Right lobe of liver (tissue), 6 donors: ENCODE measurements around the gene ZFYVE1. TPM values are rescaled to one million over a fixed set of nuclear protein-coding genes. Genes with fewer than 3 reads are reported as not detected.
"Not testable (repeated sequence)": the region's sequence is repeated elsewhere in the genome, so short reads cannot be mapped to it uniquely, and the experiment has no call there.

ENCODE experiments used
- ATAC-seq, 4 donors: fragments of 200-7000 bp; cut with Tn5 transposase; one replicate each; pipeline ENCODE4 v1.9.1; 2020; ENCODE audit warnings: mild to moderate bottlenecking in 4 of 4, moderate library complexity in 4 of 4
- DNase-seq, 3 donors: peaks; one replicate each; pipeline ENCODE4 v3.0.0-alpha.2; 2020
- H3K27ac ChIP-seq, 3 donors: fragments of 200-600 bp; one replicate each; pipeline ENCODE4 v1.8.0; 2022
- H3K27me3 ChIP-seq, 2 donors: fragments of 200-600 bp; one replicate each; pipeline ENCODE4 v1.8.0; 2022
- H3K36me3 ChIP-seq, 4 donors: fragments of 200-600 bp; sonication (generic) in 1 of 4; one replicate each; pipeline versions ENCODE4 v1.5.1 to v1.8.0; 2017 to 2022; ENCODE audit warnings: control low read depth in 1 of 4
- H3K4me1 ChIP-seq, 4 donors: fragments of 200-600 bp; sonication (generic) in 1 of 4; one replicate each; pipeline versions ENCODE4 v1.5.1 to v1.8.0; 2017 to 2022; ENCODE audit warnings: control low read depth in 1 of 4
- H3K4me3 ChIP-seq, 3 donors: fragments of 200-600 bp; one replicate each; pipeline ENCODE4 v1.8.0; 2022
- H3K9me3 ChIP-seq, 4 donors: fragments of 200-600 bp; sonication (generic) in 1 of 4; one replicate each; pipeline versions ENCODE4 v1.5.1 to v1.8.0; 2017 to 2022; ENCODE audit warnings: control low read depth in 1 of 4
- CTCF ChIP-seq, 4 donors: fragments of 200-600 bp in 3 of 4; fragments of 450-650 bp in 1 of 4; IDR thresholded peaks; one replicate each; pipeline versions ENCODE4 v1.5.1 to v1.8.0; 2016 to 2022; ENCODE audit warnings: antibody characterized with exemption in 4 of 4, mild to moderate bottlenecking in 2 of 4
- POLR2A ChIP-seq: fragments of 450-650 bp; IDR thresholded peaks from one replicate; pipeline ENCODE4 v1.6.1; 2017; ENCODE audit warnings: antibody characterized with exemption, mild to moderate bottlenecking
- WGBS: methylation state at CpG from one replicate; pipeline ENCODE4 v1.1.6; 2018; ENCODE audit warnings: low coverage, low lambda C conversion rate; ENCODE audit not compliant: insufficient coverage; ENCODE audit errors: missing lambda C conversion rate; 5-methylcytosine and 5-hydroxymethylcytosine counted together
- intact Hi-C, 2 donors: fragments of 100-400 bp; cut with DNase I; formaldehyde crosslinking; loops; one replicate each; pipeline versions ENCODE4 v1.11.2 to v1.14.1; 2022
- total RNA-seq, 6 experiments: library from RNA; depleted of rRNA in 2 of 6; stranded (reverse); fragments of >200 nt in 2 of 6; fragmentation: NEBNext Ultra II Directional in 3 of 6; extraction: Animal tissue kit (Norgen Biotek cat#: 25700) in 3 of 6; gene quantifications; one replicate each; pipeline versions ENCODE4 v1.1.0 to v1.2.4, GENCODE V29; 2016 to 2023
- donor health status: DM: no; HTN: yes; CAD: no.
- donor health status: DM: no; HTN: no; CAD: no.
- donor health status: DM: no; HTN: no; CAD: no.
- donor health status: DM: no; HTN: yes; CAD: no.
- donor health status: DM: no; HTN: yes; CAD: no.

ZFYVE1 gene
- total RNA-seq, 6 experiments from 2014 or later = 9.9 to 14.3 (median 11.4) TPM

- H3K36me3 ChIP-seq = peaks cover 0 to 36% (median 11%) of the 10 kb centered on the region in 4 donors
- WGBS = 67% methylated on average over 2 of the region's 5 CpGs
Observed at GRCh38 chr14:72968316-72968715, 58.6 kb downstream of the ZFYVE1 start.

GRCh38 chr14:72966038-72966437, 60.9 kb downstream of the ZFYVE1 start:
- ATAC-seq (no peak), DNase-seq (no peak)
- Histone ChIP-seq H3K4me3 (no peak overlapping the region), H3K27me3 (no peaks in the 10 kb centered on the region), H3K36me3 (peaks cover 0 to 19% (median 6%) of the 10 kb centered on the region in 4 donors), H3K9me3 (no peaks in the 10 kb centered on the region), H3K27ac (no peak overlapping the region), H3K4me1 (no peaks in the 10 kb centered on the region)
- WGBS = 93% methylated on average over 4 of the region's 6 CpGs
- no peak for TF ChIP-seq CTCF (IDR thresholded peaks at IDR 0.05)
- intact Hi-C loops = no loop called here

More at GRCh38 chr14:72968316-72968715, 58.6 kb downstream of the ZFYVE1 start:
- DNase-seq (no peak), ATAC-seq (no peak)
- TF ChIP-seq CTCF (IDR thresholded peaks at IDR 0.05) = no peak
- TF ChIP-seq POLR2A = no peak
- no peak overlapping the region for H3K27ac ChIP-seq
- H3K4me3 ChIP-seq = no peak overlapping the region
- H3K9me3 ChIP-seq = no peaks in the 10 kb centered on the region
- no peaks in the 10 kb centered on the region for H3K27me3 ChIP-seq
- intact Hi-C loops = no loop called here
- H3K4me1 ChIP-seq = no peaks in the 10 kb centered on the region

- Histone ChIP-seq H3K36me3 (peaks cover 0 to 11% (median 3%) of the 10 kb centered on the region in 4 donors), H3K27me3 (no peaks in the 10 kb centered on the region), H3K9me3 (no peaks in the 10 kb centered on the region), H3K4me3 (no peak overlapping the region), H3K27ac (no peak overlapping the region), H3K4me1 (no peaks in the 10 kb centered on the region)
- ATAC-seq (peak; percentile 8 to 49 (median 30)), DNase-seq (no peak)
- intact Hi-C loops = no loop called here
- whole genome bisulfite sequencing = 60% methylated on average over 6 of the region's 6 CpGs
- TF ChIP-seq CTCF (IDR thresholded peaks at IDR 0.05) = no peak
- no peak for TF ChIP-seq POLR2A
Observed at GRCh38 chr14:72965249-72965648, 61.7 kb downstream of the ZFYVE1 start.

- TF ChIP-seq CTCF (IDR thresholded peaks at IDR 0.05) (no peak), POLR2A (no peak)
- Histone ChIP-seq H3K36me3 (peaks cover 0 to 2% (median 0%) of the 10 kb centered on the region in 4 donors), H3K4me3 (no peak overlapping the region), H3K27me3 (no peaks in the 10 kb centered on the region), H3K9me3 (no peaks in the 10 kb centered on the region), H3K27ac (no peak overlapping the region), H3K4me1 (no peaks in the 10 kb centered on the region)
- WGBS = 70% methylated on average over 6 of the region's 6 CpGs
- DNase-seq (no peak), ATAC-seq (peak in 1 of 4 donors; percentile 64)
- intact Hi-C loops = no loop called here
Observed at GRCh38 chr14:72962829-72963312, 64.0 kb downstream of the ZFYVE1 start.

GRCh38 chr14:72962336-72962754, 64.6 kb downstream of the ZFYVE1 start:
- H3K27me3 ChIP-seq, H3K27ac ChIP-seq, intact Hi-C loops, H3K9me3 ChIP-seq, DNase-seq, H3K4me3 ChIP-seq, H3K4me1 ChIP-seq, H3K36me3 ChIP-seq: not testable (repeated sequence)
- WGBS = 79% methylated on average over 9 of the region's 10 CpGs
- ATAC-seq = peak in 1 of 4 donors; percentile 15
